Mesothelial cell of epicardium (in vitro differentiated cells): ENCODE data around the gene PADI6. TPM values are rescaled to one million over a fixed set of nuclear protein-coding genes. Genes with fewer than 3 reads are reported as not detected.

Source experiments
- DNase-seq, 2 experiments: peaks; one replicate each; pipeline ENCODE4 v3.0.0; 2021; ENCODE audit warnings: low spot score in 2 of 2; ENCODE audit not compliant: unreplicated experiment in 2 of 2
- H3K27ac Mint-ChIP-seq: 2 replicates; pipeline ENCODE4 v1.8.0; 2021; ENCODE audit warnings: mixed read lengths
- H3K27me3 Mint-ChIP-seq: 2 replicates; pipeline ENCODE4 v1.8.0; 2021; ENCODE audit warnings: low read depth, mixed read lengths
- H3K36me3 Mint-ChIP-seq: 2 replicates; pipeline ENCODE4 v1.8.0; 2021; ENCODE audit warnings: mixed read lengths
- H3K4me1 Mint-ChIP-seq: 2 replicates; pipeline ENCODE4 v1.8.0; 2021; ENCODE audit warnings: mixed read lengths
- H3K4me3 Mint-ChIP-seq: 2 replicates; pipeline ENCODE4 v1.8.0; 2021; ENCODE audit warnings: mild to moderate bottlenecking, moderate library complexity, mixed read lengths
- H3K9me3 Mint-ChIP-seq: 2 replicates; pipeline ENCODE4 v1.8.0; 2021; ENCODE audit warnings: mixed read lengths
- total RNA-seq: library from RNA; stranded (reverse); gene quantifications from 3 replicates; pipeline ENCODE4 v1.2.1, GENCODE V29; 2021
- TF ChIP-seq, protein P1 (sequence below): fragments of 200-600 bp; sonication (generic); IDR thresholded peaks from one replicate; pipeline ENCODE4 v1.5.0; 2021; ENCODE audit warnings: antibody characterized with exemption; ENCODE audit not compliant: unreplicated experiment

The PADI6 gene
- total RNA-seq, 1 donor from 2014 or later: not detected

DNA sequence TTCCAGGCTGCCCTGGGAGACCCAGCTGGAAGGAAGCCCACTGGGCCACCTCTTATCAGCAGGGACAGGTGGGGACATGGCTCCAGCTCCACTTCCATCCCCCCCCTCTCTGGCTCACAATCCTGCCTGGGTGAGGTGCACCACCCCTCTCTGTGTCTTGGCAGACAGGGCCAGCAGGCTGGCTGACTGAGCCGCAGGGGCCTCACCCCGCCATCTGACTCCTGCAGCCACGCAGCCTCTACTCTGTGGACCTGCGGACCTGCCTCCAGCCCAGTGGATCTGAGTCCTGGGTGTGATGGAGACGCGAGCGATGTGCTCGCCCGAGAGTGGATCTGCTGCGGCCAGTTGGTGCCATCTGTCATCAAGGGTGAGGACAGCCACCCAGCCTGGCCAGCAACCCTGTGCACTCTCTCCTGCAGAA is 37.4 kb downstream of the PADI6 start:
- H3K4me1 Mint-ChIP-seq: peaks cover 11% of the 10 kb centered on the region
- no peak overlapping the region for H3K4me3 Mint-ChIP-seq
- TF ChIP-seq, protein P1, sequence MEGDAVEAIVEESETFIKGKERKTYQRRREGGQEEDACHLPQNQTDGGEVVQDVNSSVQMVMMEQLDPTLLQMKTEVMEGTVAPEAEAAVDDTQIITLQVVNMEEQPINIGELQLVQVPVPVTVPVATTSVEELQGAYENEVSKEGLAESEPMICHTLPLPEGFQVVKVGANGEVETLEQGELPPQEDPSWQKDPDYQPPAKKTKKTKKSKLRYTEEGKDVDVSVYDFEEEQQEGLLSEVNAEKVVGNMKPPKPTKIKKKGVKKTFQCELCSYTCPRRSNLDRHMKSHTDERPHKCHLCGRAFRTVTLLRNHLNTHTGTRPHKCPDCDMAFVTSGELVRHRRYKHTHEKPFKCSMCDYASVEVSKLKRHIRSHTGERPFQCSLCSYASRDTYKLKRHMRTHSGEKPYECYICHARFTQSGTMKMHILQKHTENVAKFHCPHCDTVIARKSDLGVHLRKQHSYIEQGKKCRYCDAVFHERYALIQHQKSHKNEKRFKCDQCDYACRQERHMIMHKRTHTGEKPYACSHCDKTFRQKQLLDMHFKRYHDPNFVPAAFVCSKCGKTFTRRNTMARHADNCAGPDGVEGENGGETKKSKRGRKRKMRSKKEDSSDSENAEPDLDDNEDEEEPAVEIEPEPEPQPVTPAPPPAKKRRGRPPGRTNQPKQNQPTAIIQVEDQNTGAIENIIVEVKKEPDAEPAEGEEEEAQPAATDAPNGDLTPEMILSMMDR: no peak
- H3K36me3 Mint-ChIP-seq: peaks cover 42% of the 10 kb centered on the region
- H3K9me3 Mint-ChIP-seq: no peaks in the 10 kb centered on the region
- H3K27me3 Mint-ChIP-seq: no peaks in the 10 kb centered on the region
- no peak for DNase-seq
- H3K27ac Mint-ChIP-seq: no peak overlapping the region

DNA sequence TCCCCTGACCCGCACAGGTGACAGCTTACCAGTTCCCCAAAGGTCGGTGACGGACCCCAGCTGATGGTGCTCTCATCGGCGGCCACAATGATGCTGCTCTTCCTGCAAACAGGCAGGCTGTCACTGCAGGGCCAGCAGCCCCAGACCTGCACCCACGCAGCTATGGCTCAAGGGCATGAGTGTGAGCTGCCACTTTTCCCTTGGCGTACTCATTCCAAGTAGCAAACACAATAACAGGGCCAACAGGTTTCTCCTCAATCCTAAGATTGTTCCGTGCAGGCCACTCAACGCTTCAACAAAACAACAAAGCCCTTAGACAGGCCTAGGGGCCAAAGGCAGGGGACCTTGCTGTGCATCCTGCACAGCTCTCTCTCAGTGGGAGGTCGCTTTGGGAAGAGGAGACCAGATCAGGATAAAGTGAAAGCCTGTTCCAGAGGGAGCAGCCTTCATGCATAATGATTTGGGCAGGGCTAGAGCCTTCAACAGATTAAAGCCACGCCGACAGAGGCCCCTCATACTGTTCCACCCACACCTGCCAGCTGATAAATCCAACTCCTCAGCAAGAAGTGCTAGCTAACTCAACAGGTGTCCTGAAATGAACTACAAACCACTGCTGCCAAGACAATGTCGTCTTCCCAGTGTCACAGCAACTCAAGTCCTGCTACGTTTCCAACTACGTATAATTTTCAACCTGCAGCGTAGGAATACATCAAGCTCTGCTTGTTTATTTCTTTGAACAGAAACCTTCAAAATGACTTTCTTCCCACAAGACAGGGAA is 40.3 kb downstream of the PADI6 start:
- no peaks in the 10 kb centered on the region for H3K9me3 Mint-ChIP-seq
- H3K4me1 Mint-ChIP-seq: peaks cover 11% of the 10 kb centered on the region
- peak overlapping the region; percentile 47 for H3K27ac Mint-ChIP-seq
- no peaks in the 10 kb centered on the region for H3K27me3 Mint-ChIP-seq
- TF ChIP-seq, protein P1: no peak
- no peak overlapping the region for H3K4me3 Mint-ChIP-seq
- no peak for DNase-seq
- H3K36me3 Mint-ChIP-seq: peaks cover 59% of the 10 kb centered on the region

DNA sequence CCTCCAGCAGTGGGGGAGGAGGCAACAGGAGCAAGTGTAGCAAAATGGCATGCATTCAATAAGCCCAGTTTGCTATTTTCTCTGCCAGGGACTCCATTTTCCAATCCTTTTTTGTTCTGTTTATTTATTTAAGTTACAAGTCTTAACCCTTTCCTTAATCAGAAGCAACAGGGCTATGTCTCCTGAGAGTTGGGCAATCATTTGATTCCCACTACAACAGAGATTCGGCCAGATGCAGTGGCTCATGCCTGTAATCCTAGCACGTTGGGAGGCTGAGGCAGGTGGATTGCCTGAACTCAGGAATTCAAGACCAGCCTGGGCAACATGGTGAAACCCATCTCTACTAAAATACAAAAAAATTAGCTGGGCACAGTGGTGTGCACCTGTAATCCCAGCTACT is 42.0 kb downstream of the PADI6 start:
- Mint-ChIP-seq H3K27me3 (no peaks in the 10 kb centered on the region), H3K4me3 (no peak overlapping the region), H3K36me3 (peaks cover 57% of the 10 kb centered on the region), H3K27ac (no peak overlapping the region), H3K4me1 (peaks cover 11% of the 10 kb centered on the region), H3K9me3 (no peaks in the 10 kb centered on the region)
- no peak for DNase-seq
- TF ChIP-seq, protein P1: no peak

DNA sequence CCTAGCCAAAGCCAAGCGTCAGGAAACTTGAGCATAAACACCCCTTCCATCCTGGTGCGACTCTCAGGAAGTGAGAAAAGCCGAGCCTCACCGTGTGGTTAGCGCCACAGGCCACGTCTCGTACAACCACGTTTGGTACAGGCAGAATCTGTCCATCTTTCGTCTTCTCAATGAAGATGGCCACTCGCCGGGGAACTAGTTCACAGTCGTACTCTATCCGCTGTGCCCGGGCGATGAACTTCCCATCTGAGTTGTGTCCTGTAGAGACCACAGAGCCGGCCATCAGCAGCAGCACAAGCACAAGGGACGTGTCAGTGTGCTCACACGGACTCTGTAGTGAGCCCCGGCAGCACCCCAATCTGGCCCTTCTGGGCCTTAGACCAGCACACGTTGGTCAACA is 44.4 kb downstream of the PADI6 start:
- Mint-ChIP-seq H3K27me3 (no peaks in the 10 kb centered on the region), H3K4me3 (no peak overlapping the region), H3K9me3 (no peaks in the 10 kb centered on the region), H3K4me1 (peaks cover 11% of the 10 kb centered on the region), H3K36me3 (peaks cover 52% of the 10 kb centered on the region), H3K27ac (no peak overlapping the region)
- no peak for DNase-seq
- TF ChIP-seq, protein P1: no peak

DNA sequence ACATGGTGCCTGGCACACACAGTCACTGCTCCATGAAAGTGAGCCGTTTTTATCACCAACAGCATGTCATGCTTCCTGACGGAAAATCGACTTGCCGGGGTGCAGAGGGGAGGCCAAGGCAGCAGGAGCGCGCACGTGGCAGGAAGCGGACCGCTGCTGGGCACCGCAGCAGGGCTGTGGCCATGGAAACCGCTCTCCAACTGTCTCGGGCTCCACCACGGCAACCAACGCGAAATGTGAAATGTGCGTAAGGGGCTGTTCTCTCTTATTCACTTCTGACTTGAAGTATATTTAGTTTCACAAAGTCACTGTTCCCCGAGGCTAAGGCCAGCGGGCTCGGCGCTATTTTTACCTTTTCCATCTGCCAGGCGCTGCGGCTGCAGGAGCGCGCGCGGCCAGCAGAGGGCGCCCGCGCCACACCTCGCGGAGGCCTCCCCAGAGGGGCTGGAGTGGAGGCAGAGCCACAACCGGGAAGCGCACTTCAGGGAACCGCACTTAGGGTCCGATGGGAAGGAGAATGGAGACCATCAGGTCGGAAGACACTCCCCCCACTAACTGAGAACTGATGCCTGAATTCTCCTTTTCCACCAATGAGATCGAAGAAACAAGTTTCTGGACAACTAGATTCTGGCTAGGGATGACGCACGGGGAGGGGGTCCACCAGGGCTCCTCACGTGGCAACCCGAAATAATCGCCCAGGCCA is 47.8 kb downstream of the PADI6 start:
- H3K36me3 Mint-ChIP-seq: peaks cover 53% of the 10 kb centered on the region
- H3K4me1 Mint-ChIP-seq: peaks cover 22% of the 10 kb centered on the region
- TF ChIP-seq, protein P1: peak; percentile 96
- H3K27me3 Mint-ChIP-seq: no peaks in the 10 kb centered on the region
- peak overlapping the region; percentile 31 for H3K27ac Mint-ChIP-seq
- no peaks in the 10 kb centered on the region for H3K9me3 Mint-ChIP-seq
- H3K4me3 Mint-ChIP-seq: no peak overlapping the region
- peak; percentile 48 to 81 for DNase-seq
